ENCODE results near the gene OSGIN1.
"Not testable (repeated sequence)": the region's sequence is repeated elsewhere in the genome, so short reads cannot be mapped to it uniquely, and the experiment has no call there.

OSGIN1 gene

GRCh38 chr16:83926726-83927397 lies 26.2 kb upstream of the OSGIN1 start:
- peak in 1 of 2 experiments; percentile 30 for DNase-seq

- DNase-seq, result no peak
These were observed 24.5 kb upstream of the OSGIN1 start for GRCh38 chr16:83928341-83929055.

DNA sequence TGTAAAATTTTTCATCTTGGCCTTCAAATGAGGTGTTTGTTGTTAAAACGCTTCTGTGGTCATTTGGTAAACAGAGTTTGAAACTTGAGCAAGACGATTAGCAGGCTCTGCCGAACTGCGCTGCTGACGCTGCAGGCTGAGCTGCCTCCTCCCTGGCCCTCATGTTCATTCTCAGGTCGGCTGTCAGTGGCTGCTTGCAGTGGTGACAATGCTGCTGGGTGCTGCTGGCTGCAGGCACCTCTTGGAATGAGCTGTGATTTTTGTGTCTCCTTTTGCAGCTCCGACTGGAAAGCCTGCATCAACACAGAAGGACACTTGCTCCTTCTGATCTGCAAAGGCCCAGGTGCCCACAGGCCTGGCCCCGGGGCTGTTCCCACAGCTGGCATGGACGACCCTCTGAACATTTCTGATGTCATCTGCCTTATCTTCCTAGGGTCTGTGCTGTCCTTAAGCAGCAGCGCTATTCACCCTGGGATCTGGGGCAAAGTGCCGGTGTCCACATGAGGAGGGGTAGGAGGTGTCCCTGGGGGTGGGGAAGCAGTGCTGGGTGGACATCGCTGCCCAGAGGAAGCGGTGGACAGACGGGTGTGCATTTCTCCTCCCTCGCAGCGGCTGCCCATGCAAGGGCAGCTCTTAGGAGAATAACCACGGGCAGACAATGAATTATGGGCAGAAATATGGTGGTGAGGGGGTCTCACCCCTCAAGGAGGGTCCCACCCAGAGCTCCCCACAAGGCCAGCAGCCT lies 23.1 kb upstream of the OSGIN1 start:
- DNase-seq, result no peak

GRCh38 chr16:83930730-83931500 lies 22.1 kb upstream of the OSGIN1 start:
- no peak for DNase-seq

GRCh38 chr16:83931556-83931955 lies 21.5 kb upstream of the OSGIN1 start:
- no peak for DNase-seq

DNA sequence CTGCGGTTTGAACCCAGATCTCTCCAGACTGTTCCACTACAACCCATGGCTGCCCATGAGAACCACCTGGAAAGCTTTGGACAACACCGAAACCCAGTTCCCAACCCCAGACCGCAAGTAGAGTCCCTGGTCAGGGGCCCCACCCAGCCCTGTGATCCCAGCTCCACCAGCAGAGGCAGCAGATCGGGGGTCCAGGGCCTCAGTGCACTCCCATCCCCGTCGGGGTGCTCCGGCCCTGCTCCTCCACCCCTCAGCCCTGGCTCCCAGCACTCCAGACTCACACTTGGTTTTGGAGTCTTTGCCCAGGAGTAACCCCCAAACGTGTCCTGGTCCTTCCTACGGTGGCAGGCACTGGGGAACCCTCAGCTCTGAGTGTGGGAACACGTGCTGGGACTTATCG lies 20.7 kb upstream of the OSGIN1 start:
- DNase-seq, result no peak

- no peak for DNase-seq
These were observed 19.9 kb upstream of the OSGIN1 start for GRCh38 chr16:83932955-83933673.

DNA sequence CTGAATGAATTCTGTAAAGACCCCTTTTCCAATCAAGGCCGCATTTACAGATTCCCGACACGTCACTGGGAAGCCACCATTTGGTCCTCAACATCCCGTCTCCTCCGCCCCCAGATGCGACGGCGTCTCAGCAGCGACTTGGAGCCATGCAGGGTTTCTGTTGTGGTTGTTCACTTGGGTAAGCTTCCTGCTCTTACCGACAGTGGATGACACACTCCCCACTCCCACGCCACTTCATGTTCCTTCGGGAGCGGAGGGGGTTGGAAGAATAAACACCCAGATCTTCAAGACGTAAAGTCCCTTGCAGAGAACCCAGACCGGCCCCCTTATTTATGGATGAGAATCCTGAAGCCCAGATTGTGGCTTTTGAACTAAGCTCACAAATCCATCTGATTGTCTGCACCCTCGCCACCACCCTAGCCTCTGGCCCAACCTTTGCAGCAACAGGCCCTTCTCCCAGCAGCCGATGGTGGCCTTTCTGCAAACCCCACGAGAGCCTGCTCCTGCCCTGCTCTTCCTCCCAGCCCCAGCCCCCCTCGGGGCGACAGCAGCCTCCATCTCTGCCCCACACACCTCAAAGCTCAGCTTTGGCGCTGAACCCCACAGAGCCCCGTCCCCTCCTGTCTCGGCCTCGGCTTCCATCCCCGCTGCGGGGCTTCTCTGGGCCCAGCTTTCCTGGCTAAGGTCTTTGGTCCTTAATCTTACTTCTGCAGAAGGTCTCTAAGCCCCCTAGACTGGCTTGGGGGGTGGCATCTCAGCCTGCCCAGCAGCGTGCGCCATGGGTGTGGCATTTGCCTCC lies 19.0 kb upstream of the OSGIN1 start:
- no peak for DNase-seq

DNA sequence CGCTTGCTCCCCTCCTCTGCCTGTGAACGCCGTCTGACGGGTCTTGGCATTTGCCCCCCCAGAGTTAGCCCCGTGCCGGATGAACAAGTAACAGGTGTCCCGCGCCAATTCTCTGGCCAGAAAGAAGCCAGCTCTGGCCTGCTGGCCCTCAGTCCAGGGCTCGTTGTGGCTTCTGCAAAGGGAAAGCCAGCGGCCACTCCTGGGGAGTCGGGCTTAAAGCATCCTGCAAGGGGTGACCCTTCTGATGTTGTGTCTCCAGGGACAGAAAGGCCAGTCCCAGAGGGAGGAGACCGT lies 18.4 kb upstream of the OSGIN1 start:
- no peak for DNase-seq

- no peak for DNase-seq
These were observed 17.8 kb upstream of the OSGIN1 start for GRCh38 chr16:83935005-83935857.

DNA sequence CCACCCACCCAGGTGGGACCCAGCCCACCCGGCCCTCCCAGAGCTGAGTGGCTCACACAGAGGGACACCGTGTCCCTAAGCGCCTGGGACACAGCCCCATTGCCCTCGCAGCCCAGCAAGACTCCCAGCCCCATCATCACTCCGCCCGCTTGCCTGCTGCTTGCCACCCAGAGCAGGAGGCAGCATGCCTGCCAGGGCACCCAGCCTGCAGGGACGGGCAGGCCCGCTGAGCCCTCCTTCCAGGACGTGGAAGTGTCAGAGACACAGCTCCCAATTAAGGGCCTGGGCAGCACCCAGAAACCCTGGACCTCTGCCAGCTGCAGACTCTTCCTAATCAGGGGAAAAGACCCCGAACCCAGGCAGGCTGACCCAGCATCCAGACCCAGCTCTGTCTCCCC lies 17.2 kb upstream of the OSGIN1 start:
- no peak for DNase-seq

DNA sequence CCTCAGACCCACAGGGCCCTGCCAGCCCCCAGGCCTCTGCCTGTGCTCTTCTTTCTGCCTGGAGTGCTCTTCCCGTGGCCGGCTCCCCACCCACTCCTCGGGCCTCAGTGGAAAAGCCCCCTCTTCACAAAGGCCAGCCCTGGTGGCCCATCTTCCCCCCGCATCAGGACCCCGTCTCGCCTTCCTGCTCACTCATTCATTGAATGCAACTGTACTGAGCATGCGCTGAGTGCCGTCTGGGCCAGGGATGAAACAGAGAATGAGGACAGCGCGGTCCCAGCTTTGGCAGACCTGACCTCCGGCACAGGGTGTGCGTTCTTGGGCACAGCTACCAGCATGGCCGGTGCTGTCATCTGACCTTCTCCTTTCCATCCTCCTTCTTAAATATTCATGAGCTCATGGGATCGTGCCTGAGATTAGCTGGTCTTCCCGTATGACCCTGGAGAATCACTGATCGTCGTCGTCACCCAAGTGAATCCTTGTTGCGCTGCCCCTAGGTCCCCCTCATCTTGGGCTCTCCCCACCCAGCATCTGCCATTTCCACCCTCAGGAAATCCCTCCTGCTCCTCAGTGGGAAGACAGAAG lies 16.4 kb upstream of the OSGIN1 start:
- no peak for DNase-seq

DNA sequence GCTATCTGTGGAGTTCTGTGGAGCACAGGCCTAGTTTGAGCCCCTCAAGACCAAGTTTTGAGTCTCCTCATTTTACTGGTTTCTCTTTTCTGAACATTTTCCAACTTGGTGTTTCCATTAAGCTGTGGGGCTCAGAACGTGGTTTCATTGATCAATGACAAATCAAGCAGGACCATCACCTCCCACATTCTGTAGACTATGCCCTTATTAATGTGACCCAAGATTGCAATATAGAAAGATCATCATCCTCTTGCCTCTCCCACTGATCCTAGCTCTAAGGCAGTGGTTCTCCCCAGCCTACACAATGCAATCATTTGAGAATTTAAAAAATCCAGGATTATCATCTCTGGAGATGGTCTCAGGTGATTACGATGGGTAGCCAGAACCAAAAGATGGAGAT lies 15.8 kb upstream of the OSGIN1 start:
- no peak for DNase-seq

GRCh38 chr16:83937922-83938885 lies 14.8 kb upstream of the OSGIN1 start:
- DNase-seq, result no peak

GRCh38 chr16:83939266-83939855 lies 13.7 kb upstream of the OSGIN1 start:
- no peak for DNase-seq

DNA sequence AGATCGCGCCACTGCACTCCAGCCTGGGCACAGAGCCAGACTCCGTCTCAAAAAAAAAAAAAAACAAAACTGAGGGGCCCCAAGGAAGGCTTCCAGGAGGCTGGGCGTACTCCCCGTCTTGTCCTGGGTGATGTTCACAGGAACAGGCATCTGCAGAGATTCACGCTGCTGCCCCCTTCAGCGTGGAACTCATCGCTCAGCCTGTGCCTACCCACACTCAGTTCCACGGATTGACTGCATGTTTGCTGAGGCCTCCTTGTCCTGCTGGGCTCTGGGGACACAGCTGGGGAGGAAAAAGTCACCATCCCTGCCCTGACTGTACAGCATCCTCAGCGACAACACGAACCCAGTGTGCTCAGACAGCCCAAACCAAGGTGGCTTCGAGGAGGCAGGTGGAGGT lies 12.9 kb upstream of the OSGIN1 start:
- no peak for DNase-seq

DNA sequence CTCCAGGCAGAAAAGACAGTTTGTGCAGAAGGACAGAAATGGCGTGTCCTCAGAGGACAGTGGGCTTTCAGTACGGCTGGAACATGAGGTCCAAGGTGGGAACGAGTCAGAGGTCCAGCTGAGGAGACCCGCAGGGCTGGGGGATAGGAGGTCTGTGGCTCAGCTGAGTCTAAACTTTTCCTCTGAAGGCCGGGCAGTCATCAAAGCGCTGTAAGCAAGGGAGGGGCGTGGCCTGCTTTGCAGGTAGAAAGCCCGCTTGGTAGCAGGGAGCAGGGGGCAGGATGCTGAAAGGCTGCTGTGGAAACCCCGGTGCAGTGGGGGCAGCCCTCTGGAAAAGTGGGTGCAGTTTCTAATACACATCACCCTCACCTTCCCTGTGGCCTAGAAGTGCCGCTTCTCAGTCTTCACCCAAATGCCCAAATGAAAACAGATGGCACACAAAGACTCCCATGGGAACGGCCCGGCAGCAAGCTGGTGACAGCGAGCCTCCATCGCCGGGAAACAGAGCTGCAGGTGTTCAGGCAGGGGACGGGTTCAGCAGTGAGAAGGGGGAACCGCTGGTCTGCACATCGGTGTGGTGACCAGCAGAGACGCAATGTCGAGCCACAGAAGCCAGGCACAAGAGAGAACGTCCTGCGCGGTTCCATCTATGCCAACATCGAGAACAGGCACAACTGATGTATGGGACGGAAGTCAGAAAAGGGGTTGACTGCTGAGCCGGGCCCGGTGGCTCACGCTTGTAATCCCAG lies 12.2 kb upstream of the OSGIN1 start:
- DNase-seq, result no peak

DNA sequence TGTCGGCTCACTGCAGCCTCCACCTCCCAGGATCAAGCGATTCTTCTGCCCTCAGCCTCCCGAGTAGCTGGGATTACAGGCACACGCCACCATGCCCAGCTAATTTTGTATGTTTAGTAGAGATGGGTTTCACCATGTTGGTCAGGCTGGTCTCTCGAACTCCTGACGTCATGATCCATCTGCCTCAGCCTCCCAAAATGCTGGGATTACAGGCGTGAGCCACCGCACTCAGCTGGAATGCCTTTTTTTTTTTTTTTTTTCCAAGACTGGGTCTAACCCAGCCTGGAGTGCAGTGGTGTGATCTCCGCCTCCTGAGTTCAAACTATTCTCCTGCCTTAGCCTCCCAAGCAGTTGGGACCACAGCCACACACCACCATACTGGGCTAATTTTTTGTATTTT lies 11.5 kb upstream of the OSGIN1 start:
- not testable (repeated sequence) for DNase-seq
